ENCODE measurements around the gene IGF2R. TPM values are rescaled to one million over a fixed set of nuclear protein-coding genes. Genes with fewer than 3 reads are reported as not detected.

Gene IGF2R
- total RNA-seq, 1 experiment from 2014 or later = 127 TPM

DNA sequence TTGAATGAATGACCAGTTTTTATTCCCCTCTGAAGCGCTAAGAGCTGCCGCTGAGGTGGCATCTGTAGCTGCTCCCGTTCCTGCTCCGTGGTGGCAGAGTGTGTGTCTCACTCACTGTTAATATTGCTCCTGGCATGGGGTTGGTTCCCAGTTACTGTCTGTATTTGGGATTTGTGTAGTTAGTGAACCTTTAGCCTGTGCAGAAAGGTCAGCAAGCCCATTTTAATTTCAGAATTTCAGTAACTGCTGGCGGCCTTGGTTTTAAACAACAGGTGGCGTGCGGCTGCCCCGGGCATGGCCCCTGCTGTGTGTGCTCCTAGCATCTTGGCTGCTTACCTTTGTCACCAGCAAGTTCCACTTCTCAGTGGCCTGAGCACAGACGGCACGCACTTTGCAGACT lies 98.7 kb downstream of the IGF2R start:
- intact Hi-C loops (cut with micrococcal nuclease; ENCODE audit: unreplicated experiment) = no loop called here
- DNase-seq = no peak
- H3K4me3 Mint-ChIP-seq (ENCODE audit: low read depth, unreplicated experiment) = no peak overlapping the region
- no peak overlapping the region for H3K27ac Mint-ChIP-seq (ENCODE audit: unreplicated experiment)
- TF ChIP-seq CTCF (IDR thresholded peaks at IDR 0.05; ENCODE audit: unreplicated experiment) = no peak
- no TSS peak for BruUV-seq (replicated peaks)
- CTCF ChIA-PET = no interaction called here
- H3K27me3 Mint-ChIP-seq (ENCODE audit: unreplicated experiment) = no peaks in the 10 kb centered on the region
- H3K36me3 Mint-ChIP-seq (ENCODE audit: insufficient read depth, unreplicated experiment) = peaks cover 58% of the 10 kb centered on the region
- no peaks in the 10 kb centered on the region for H3K9me3 Mint-ChIP-seq (ENCODE audit: low read depth, unreplicated experiment)
- H3K4me1 Mint-ChIP-seq (ENCODE audit: low read depth, unreplicated experiment) = no peaks in the 10 kb centered on the region

GRCh38 chr6:160068346-160068745 lies 99.5 kb downstream of the IGF2R start:
- intact Hi-C loops (cut with micrococcal nuclease; ENCODE audit: unreplicated experiment) = no loop called here
- Mint-ChIP-seq H3K4me1 (ENCODE audit: low read depth, unreplicated experiment) (no peaks in the 10 kb centered on the region), H3K27ac (ENCODE audit: unreplicated experiment) (no peak overlapping the region), H3K4me3 (ENCODE audit: low read depth, unreplicated experiment) (no peak overlapping the region), H3K36me3 (ENCODE audit: insufficient read depth, unreplicated experiment) (peaks cover 57% of the 10 kb centered on the region), H3K27me3 (ENCODE audit: unreplicated experiment) (no peaks in the 10 kb centered on the region), H3K9me3 (ENCODE audit: low read depth, unreplicated experiment) (no peaks in the 10 kb centered on the region)
- no peak for DNase-seq
- CTCF ChIA-PET = no interaction called here
- BruUV-seq (replicated peaks) = no TSS peak
- TF ChIP-seq CTCF (IDR thresholded peaks at IDR 0.05; ENCODE audit: unreplicated experiment) = no peak

- intact Hi-C loops (cut with micrococcal nuclease; ENCODE audit: unreplicated experiment) = no loop called here
- no TSS peak for BruUV-seq (replicated peaks)
- Mint-ChIP-seq H3K9me3 (ENCODE audit: low read depth, unreplicated experiment) (no peaks in the 10 kb centered on the region), H3K36me3 (ENCODE audit: insufficient read depth, unreplicated experiment) (peaks cover 58% of the 10 kb centered on the region), H3K4me3 (ENCODE audit: low read depth, unreplicated experiment) (no peak overlapping the region), H3K27me3 (ENCODE audit: unreplicated experiment) (no peaks in the 10 kb centered on the region), H3K27ac (ENCODE audit: unreplicated experiment) (no peak overlapping the region), H3K4me1 (ENCODE audit: low read depth, unreplicated experiment) (no peaks in the 10 kb centered on the region)
- CTCF ChIA-PET = no interaction called here
- TF ChIP-seq CTCF (IDR thresholded peaks at IDR 0.05; ENCODE audit: unreplicated experiment) = no peak
- no peak for DNase-seq
Measured at GRCh38 chr6:160069050-160069454, 100.2 kb downstream of the IGF2R start.

- Mint-ChIP-seq H3K36me3 (ENCODE audit: insufficient read depth, unreplicated experiment) (peaks cover 58% of the 10 kb centered on the region), H3K27me3 (ENCODE audit: unreplicated experiment) (no peaks in the 10 kb centered on the region), H3K27ac (ENCODE audit: unreplicated experiment) (no peak overlapping the region), H3K4me3 (ENCODE audit: low read depth, unreplicated experiment) (no peak overlapping the region), H3K4me1 (ENCODE audit: low read depth, unreplicated experiment) (no peaks in the 10 kb centered on the region), H3K9me3 (ENCODE audit: low read depth, unreplicated experiment) (no peaks in the 10 kb centered on the region)
- DNase-seq = no peak
- no TSS peak for BruUV-seq (replicated peaks)
- CTCF ChIA-PET = no interaction called here
- no peak for TF ChIP-seq CTCF (IDR thresholded peaks at IDR 0.05; ENCODE audit: unreplicated experiment)
- intact Hi-C loops (cut with micrococcal nuclease; ENCODE audit: unreplicated experiment) = no loop called here
Measured at GRCh38 chr6:160069459-160069858, 100.6 kb downstream of the IGF2R start.

DNA sequence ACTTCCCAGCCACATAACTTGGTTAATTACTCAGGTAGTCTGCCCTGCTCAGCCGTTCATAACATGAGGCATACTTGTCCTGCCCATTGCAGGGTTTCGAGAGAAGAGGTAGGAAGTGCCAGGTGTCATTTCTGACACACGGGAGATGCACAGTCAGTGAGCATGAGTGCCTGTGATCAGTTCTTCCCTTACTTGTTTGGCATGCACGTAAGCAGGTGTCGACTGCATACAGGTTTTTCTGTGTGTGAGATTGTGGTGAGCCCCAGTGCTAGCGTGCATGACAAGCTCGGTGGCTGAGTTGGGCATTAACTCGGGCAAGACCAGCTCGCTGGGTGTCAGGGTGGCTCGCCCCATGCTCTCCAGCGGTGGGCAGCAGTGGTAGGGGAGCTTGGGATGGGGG lies 101.5 kb downstream of the IGF2R start:
- DNase-seq = no peak
- intact Hi-C loops (cut with micrococcal nuclease; ENCODE audit: unreplicated experiment) = no loop called here
- no peak for TF ChIP-seq CTCF (IDR thresholded peaks at IDR 0.05; ENCODE audit: unreplicated experiment)
- H3K27ac Mint-ChIP-seq (ENCODE audit: unreplicated experiment) = no peak overlapping the region
- H3K4me3 Mint-ChIP-seq (ENCODE audit: low read depth, unreplicated experiment) = no peak overlapping the region
- no peaks in the 10 kb centered on the region for H3K9me3 Mint-ChIP-seq (ENCODE audit: low read depth, unreplicated experiment)
- no TSS peak for BruUV-seq (replicated peaks)
- H3K4me1 Mint-ChIP-seq (ENCODE audit: low read depth, unreplicated experiment) = no peaks in the 10 kb centered on the region
- H3K36me3 Mint-ChIP-seq (ENCODE audit: insufficient read depth, unreplicated experiment) = peaks cover 50% of the 10 kb centered on the region
- CTCF ChIA-PET = no interaction called here
- H3K27me3 Mint-ChIP-seq (ENCODE audit: unreplicated experiment) = no peaks in the 10 kb centered on the region

Data from Calu3 (cell line).